Kidney tubule cell (primary cell): ENCODE measurements around the gene CACNG3.
A peak's percentile ranks its signal among the peaks of the same experiment; 100 is the strongest.
"Not testable (repeated sequence)": the region's sequence is repeated elsewhere in the genome, so short reads cannot be mapped to it uniquely, and the experiment has no call there.

Experiments
- DNase-seq: peaks from one replicate; pipeline ENCODE4 v3.0.0-alpha.2; 2018; ENCODE audit warnings: low spot score

The CACNG3 gene

DNA sequence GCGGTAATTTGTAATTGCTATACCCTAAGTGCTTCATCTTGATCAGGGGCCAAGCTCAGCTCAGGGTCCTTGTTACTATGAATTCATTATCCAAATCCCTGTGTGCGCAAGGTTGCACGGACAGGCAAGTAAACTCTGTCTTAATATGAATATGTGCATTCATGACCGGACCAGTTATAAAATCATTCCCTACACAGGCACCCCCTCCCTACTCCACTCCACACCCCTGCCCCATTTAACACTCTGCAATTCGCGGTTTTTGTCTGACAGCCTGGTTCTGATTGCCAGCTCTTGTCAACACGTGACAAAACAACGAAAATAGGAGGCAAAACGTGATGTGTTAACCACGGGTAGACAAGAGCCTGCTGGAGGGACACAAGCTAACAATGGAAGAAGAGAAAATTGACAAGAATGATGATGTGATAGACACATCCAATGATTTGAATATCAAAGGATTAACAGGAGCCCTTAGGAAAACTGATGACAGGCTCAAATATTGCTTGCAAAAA, 76.5 kb downstream of the CACNG3 start:
- DNase-seq = no peak

DNA sequence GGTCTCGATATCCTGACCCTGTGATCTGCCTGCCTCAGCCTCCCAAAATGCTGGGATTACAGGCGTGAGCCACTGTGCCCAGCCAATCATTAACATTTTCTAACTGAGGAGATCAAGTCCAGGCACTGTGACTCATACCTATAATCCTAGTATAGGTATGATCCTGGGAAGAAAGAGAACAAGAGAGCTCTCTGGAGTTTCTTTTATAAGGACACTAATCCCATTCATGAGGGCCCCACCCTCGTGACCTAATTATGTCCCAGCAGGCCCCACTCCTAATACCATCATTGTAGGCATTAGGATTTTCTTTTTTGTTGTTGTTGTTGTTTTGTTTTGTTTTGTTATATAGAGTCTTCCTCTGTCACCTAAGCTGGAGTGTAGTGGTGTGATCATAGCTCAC, 80.4 kb downstream of the CACNG3 start:
- no peak for DNase-seq

DNA sequence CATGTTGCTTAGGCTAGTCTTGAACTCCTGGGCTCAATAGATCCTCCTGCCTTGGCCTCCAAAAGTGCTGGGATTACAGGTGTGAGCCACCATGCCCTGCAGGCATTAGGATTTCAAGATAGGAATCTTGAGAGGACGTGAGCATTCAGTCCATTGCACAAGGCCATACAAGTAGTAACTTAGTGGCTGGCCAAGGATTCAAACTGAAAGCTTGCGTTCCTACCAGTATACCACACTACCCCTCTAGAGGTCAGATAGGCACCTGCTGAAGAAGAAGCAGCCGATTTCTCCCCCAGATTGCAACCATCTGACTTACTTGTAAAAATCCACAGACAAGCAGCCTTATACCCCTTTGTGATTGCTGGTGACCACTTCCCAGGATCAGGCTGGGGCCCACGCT, 80.9 kb downstream of the CACNG3 start:
- no peak for DNase-seq

GRCh38 chr16:24343829-24344228, 87.7 kb downstream of the CACNG3 start:
- not testable (repeated sequence) for DNase-seq

DNA sequence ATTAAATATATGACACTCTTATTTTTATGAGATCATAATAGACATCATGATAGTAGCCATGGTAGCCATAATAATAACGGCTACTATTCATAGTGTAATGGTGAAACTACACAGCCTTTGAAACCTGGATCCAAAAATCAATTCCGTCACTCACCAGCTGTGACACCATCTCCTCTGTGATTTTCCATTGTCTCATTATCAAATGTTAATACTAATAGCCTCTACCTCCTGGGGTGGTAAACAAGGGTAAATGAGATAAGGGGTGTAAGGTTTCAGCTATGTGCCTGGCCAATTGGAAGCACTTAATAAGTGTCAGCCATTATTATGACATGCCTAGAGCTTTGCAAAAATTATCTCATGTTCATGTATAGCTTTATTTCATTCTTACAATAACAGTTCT, 88.6 kb downstream of the CACNG3 start:
- no peak for DNase-seq

DNA sequence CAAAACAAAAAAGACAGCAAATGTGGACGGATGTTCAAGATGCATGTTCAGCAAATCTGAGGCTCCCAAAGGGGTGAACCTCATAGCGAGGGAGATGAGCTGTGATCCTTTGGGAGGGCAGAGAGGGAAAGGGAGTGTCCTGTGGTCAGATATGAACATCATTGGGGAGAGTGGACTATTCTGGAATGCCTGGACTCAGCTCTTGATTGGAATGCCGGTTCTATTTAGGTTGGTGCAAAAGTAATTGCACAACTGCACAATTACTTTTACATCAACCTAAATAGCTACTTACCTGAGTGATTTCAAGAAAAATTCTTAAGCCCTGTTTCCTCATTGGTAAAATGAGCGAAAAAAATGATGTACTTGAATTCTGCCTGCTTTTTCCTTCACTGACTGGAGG, 89.6 kb downstream of the CACNG3 start:
- no peak for DNase-seq

- no peak for DNase-seq
Measured at GRCh38 chr16:24346734-24347133, 90.6 kb downstream of the CACNG3 start.

GRCh38 chr16:24347556-24347955, 91.4 kb downstream of the CACNG3 start:
- DNase-seq = peak; percentile 19

DNA sequence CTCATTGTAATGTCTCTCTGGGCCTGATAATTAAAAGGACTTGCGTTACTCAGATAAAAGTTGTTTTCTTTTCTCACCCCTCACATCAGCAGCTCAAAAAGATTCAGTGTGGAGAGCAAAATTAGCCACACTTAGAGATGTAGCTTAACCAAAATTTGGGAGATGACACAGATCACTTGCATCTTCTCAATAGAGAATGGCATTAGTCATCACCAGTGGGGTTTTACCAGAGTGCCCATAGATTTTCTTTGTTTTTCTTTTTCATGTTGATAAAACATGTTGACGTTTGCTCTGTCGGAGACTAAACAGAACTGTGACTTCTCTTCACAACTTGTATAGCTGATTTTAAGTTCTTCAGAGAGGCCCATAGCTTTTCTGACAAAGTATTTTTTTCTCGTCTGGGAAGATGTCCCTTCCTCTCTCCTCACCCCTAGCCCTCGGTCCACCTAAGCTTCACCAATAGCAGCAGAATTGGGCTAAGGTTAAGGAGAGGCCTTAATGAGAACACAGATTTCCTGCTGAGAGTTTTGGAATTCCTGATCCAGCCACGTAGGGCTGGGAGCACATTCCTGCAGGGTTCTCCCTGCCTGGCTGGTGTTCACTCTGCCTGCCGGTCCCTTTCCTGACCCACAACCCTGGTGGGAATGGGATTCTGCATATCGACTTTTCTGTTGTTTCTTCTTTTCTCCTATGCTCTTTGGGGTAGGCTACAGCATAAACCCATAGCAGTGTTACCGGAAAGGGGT, 92.6 kb downstream of the CACNG3 start:
- DNase-seq = no peak

GRCh38 chr16:24349320-24349719, 93.2 kb downstream of the CACNG3 start:
- DNase-seq = no peak

GRCh38 chr16:24352746-24353145, 96.6 kb downstream of the CACNG3 start:
- DNase-seq = no peak

GRCh38 chr16:24353622-24354021, 97.5 kb downstream of the CACNG3 start:
- DNase-seq = no peak

GRCh38 chr16:24357511-24357910, 101.4 kb downstream of the CACNG3 start:
- DNase-seq = no peak

DNA sequence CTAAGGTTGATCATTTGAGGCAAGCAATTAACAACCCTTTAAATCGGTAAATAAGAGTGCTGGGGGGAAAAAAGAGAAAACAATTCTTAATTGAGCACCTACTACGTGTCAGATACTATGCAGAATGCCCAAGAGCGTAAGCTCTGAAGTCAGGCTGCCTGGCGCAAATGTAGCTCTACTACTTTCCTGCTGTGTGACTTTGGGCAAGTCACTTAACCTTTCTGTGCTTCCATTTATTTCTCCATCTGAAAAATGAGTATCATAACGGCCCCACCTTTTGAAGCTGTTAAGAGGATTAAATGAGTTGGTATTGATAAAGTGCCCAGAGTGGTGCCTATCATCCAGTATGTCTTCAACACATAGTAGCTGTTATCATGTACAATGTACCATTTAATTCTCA, 102.0 kb downstream of the CACNG3 start:
- no peak for DNase-seq

DNA sequence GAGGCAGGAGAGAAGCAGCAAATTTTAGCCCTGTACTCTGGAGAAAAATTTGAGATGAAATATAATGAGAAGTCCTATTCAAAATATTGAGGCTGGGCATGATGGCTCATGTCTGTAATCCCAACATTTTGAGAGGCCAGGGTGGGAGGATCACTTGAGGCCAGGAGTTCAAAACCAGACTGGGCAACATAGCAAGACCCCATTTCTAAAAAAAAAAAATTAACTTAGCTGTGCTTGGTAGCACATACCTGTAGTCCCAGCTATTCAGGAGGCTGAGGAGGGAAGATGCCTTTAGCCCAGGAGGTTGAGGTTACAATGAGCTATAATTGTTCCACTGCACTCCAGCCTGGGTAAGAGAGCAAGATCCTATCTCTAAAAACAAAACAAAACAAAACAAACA, 103.4 kb downstream of the CACNG3 start:
- no peak for DNase-seq

DNA sequence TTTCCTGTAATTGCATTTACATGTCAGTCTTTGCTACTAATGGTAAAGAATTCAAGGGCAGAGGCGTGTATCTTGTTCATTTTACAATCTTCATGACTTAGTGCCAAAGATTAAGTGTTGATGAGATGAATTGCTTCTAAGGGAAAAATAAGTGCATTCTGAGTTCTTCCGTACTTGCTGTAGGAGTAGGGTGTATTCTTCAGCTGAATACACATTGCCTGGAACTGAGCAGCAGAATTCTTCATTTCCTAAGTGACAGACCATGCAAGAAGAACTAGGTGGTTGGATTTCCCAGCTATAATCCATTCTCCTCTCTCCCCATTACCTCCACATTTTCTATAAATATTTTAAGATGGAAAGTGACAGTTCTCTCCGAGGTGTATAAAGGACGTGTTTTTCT, 104.8 kb downstream of the CACNG3 start:
- DNase-seq = no peak

- DNase-seq = no peak
Measured at GRCh38 chr16:24364596-24364995, 108.5 kb downstream of the CACNG3 start.

DNA sequence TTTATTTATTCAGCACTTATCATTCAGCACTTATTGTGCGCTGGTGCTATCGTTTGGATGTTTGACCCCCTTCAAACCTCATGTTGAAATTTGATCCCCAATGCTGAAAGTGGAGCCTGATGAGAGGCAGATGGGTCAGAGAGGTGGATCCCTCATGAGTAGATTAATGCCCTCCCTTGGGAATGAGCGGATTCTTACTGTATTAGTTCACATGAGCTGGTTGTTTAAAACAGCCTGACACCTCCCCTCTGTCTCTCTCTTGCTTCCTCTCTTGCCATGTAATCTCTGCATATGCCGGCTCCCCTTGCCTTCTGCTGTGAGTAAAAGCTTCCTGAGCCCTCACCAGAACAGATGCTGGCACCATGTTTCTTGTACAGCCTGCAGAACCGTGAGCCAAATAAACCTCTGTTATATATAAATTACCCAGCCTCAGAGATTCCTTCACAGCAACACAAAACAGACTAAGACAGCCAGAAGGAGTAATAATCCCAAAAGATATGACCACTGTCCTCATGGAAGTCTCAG, 111.1 kb downstream of the CACNG3 start:
- no peak for DNase-seq

- DNase-seq = no peak
Measured at GRCh38 chr16:24372824-24373223, 116.7 kb downstream of the CACNG3 start.

DNA sequence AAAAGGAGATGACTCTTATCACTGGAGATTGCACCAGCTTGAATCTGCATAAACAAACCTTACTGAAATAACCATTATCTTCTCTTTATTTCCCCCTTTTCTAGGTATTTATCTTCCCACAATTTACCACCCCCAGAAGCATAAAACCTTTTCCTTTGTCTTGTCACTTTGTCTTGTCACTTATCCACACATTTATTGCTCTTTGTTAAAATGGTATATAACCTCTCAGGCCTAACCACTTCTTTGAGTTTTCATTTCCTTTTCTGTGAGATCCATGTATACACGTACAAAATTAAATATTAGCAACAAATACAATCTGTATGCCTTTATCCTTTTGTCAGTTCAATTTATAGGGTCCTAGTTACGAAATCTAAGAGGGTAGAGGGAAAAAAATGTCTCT, 122.9 kb downstream of the CACNG3 start:
- no peak for DNase-seq

DNA sequence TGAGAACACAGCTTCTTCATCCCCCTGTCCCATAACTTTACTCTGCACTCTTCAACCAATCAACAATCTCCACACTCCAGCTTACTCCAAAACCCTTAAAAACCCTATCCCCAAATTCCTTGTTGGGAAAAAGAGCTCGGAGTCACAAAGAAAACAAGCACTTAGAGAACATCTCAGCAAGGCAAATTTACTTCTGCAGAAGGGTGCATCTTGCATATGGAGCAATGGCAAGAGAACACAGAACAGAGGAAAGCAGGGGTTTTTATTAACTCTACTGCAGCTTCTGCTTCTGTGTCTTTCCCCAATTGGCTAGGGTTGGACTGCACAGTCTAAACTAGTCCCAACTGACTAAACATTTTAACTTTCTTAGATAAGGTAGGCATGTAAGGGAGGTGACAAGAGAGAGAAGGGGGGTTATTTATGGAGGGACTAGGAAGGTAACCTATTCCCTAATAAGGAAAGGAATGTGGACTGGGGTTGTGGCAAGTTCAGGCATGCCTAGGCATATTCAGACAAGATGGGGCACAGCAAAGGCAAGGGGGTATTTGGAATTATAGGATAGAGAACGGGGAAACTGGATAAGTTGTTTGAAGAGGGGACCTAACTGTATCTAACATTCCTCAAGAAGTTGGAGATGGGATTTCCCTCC, 125.5 kb downstream of the CACNG3 start:
- DNase-seq = no peak

DNA sequence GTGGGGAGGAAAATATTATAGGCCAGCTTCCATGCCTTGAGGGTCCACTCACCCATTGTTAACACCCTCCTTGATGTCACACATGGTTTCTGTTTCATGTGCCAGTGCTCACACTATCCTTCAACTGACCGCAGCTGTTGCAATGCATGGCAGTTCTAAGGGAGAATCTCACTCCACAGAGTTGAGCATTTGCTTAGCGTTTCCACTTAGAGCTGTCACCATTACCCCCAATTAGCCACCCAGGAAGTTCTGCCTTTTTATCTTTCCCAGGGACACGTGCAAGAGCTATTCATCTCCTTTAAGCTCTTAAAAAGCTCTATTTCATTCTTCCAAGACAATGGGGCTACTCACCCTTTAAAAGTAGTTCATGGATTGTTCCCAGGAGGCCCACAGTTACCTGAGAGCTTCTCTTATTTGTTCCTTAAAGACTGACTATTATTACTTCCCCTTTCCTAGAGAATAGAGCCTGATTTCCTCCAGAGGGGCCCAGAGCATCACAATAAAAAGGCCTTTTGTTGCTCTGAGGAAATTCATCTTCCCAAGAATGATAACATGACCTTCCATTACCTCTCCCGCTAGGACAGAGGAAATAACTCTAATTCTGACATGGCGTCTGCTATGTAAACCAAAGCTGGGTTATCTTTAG, 126.8 kb downstream of the CACNG3 start:
- DNase-seq = no peak

DNA sequence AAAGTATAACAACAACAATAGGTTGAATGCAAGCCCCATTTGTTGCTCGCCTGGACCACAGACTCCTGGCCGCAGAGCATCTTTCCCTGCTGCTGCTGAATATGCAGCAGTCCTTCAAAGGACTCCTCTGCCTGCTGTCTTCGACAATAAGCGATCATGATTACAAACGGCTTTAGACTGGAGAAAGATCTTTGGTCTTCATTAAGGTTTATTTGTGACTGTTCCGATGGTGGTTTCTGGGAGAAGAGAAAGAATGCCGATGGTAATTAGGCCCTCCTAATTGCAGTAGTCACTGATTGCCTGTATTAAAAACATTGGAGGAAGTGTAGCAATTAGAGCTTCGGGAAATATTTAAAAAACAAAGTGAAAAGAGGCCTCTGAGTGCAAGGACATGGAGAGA, 138.2 kb downstream of the CACNG3 start:
- no peak for DNase-seq
